Right lobe of liver (tissue), 4 donors: ENCODE data around the gene IRX5.
A peak's percentile ranks its signal among the peaks of the same experiment; 100 is the strongest.

Experiments
- POLR2A ChIP-seq: fragments of 450-650 bp; IDR thresholded peaks from one replicate; pipeline ENCODE4 v1.6.1; 2017; ENCODE audit warnings: antibody characterized with exemption, mild to moderate bottlenecking
- TF ChIP-seq, protein P1 (sequence below), 4 donors: fragments of 200-600 bp in 3 of 4; fragments of 450-650 bp in 1 of 4; IDR thresholded peaks; one replicate each; pipeline versions ENCODE4 v1.5.1 to v1.8.0; 2016 to 2022; ENCODE audit warnings: antibody characterized with exemption in 4 of 4, mild to moderate bottlenecking in 2 of 4
- donor health status: DM: no; HTN: no; CAD: no.
- donor health status: DM: no; HTN: no; CAD: no.
- donor health status: DM: no; HTN: yes; CAD: no.

DNA sequence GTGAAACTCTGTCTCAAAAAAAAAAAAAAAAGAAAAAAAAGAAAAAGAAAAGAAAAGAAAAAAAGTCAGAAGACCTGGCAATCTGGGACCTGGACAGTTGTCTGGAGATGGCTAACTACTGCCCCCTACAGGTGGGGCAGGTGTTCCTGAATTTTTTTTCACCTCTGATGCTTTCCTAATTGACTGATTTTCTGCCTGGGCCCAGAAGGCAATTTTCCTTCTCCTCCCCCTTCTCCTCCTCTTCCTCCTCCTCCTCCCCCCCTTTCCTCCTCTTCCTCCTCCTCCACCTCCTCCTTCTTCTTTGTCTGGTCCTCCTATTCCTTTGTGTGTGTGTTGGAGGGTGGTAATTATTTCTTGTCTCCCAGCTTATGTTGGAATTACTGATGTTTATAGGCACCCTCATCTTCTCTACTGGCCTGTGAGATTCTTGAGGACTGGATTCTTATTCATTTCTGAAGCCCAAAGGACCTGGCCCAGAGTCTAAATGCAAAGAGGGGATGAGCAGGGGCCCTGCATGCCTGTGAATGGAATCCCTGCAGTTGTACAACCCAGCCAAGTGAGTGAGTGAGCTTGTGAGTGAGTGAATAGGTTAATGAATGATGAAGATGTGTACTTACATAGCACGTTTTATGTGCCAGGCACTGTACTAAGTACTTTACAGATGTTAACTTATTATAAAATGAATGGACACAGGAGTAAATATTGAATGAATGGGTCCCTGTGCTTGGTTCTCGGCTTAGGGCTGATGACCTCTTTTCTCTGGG is 26.9 kb downstream of the IRX5 start:
- TF ChIP-seq, protein P1, sequence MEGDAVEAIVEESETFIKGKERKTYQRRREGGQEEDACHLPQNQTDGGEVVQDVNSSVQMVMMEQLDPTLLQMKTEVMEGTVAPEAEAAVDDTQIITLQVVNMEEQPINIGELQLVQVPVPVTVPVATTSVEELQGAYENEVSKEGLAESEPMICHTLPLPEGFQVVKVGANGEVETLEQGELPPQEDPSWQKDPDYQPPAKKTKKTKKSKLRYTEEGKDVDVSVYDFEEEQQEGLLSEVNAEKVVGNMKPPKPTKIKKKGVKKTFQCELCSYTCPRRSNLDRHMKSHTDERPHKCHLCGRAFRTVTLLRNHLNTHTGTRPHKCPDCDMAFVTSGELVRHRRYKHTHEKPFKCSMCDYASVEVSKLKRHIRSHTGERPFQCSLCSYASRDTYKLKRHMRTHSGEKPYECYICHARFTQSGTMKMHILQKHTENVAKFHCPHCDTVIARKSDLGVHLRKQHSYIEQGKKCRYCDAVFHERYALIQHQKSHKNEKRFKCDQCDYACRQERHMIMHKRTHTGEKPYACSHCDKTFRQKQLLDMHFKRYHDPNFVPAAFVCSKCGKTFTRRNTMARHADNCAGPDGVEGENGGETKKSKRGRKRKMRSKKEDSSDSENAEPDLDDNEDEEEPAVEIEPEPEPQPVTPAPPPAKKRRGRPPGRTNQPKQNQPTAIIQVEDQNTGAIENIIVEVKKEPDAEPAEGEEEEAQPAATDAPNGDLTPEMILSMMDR (IDR thresholded peaks at IDR 0.05): peak; percentile 50 to 65 (median 55)
- TF ChIP-seq POLR2A: no peak
